Subcutaneous adipose tissue (tissue), 4 donors: ENCODE results near the gene FREM2. TPM values are rescaled to one million over a fixed set of nuclear protein-coding genes. Genes with fewer than 3 reads are reported as not detected.

Experiments used
- CTCF ChIP-seq: fragments of 450-650 bp; IDR thresholded peaks from one replicate; pipeline ENCODE4 v1.5.1; 2016; ENCODE audit warnings: low read depth, mild to moderate bottlenecking, control low read depth, antibody characterized with exemption, moderate library complexity
- total RNA-seq, 4 donors: library from RNA; depleted of rRNA; stranded (reverse); fragments of >200 nt; gene quantifications; one replicate each; pipeline ENCODE4 v1.1.0, GENCODE V29; 2016

The FREM2 gene
- total RNA-seq, 4 donors from 2014 or later, result under 0.01 to 2.9 (median 0.09) TPM

- no peak for TF ChIP-seq CTCF
These were observed 43.5 kb downstream of the FREM2 start for GRCh38 chr13:38730332-38730731.

DNA sequence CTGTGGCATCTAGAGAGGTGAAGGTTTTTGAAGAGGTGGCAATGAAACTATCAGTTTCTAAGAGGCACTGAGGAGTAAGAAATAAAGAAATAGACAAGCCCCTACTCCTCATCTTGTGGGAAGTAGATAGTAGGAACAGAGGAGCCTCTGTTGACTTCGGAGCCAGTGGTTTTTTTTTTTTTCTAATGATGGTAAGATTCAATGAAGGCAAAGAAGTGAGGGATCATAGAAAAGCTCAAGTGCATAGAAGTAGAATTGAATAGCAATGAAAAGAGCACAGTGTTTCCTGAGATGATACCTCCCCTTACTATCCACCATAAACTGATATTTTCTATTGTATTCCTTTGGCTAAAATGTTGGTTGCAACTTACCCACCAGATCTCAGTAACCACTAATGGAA, 46.3 kb downstream of the FREM2 start:
- TF ChIP-seq CTCF, result no peak

GRCh38 chr13:38735665-38736440, 49.0 kb downstream of the FREM2 start:
- TF ChIP-seq CTCF, result no peak

- TF ChIP-seq CTCF, result no peak
These were observed 56.6 kb downstream of the FREM2 start for GRCh38 chr13:38743466-38743865.

DNA sequence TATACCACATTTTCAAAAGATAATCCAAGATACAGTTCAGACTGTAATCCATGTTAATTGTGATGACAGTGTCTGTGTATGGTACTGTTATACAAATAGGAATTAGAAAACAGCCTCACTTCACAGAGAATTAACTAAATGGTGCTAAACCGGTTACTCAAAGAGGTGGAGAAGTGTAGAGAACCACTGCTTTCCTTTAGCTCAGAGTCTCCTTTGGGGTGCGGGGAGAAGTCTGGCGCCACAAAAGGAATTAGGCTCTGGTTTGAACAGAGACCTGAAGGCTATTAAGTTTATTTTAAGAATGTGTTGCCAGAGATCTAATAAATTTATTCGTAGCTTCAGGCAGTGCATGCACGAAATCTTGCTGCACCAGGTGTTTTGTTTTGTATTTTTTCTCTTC, 65.8 kb downstream of the FREM2 start:
- no peak for TF ChIP-seq CTCF

DNA sequence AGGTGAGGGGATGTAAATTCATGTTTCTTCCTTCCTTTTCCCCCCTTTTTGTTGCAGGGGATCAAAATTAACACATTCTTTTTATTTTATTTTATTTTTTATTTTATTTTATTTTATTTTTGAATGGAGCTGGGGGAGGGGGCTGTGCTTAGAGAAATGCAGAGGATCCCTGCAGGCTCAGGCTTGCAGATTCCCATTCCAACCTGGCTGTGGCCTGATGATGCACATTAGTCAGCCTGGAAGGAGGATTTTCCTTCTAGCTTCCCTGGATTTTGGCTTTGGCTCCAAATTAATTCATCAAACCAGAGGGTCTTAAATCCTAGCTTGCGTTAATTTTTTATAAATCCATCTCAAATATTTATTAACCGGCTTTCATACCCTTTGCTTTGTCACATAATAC, 67.0 kb downstream of the FREM2 start:
- no peak for TF ChIP-seq CTCF

DNA sequence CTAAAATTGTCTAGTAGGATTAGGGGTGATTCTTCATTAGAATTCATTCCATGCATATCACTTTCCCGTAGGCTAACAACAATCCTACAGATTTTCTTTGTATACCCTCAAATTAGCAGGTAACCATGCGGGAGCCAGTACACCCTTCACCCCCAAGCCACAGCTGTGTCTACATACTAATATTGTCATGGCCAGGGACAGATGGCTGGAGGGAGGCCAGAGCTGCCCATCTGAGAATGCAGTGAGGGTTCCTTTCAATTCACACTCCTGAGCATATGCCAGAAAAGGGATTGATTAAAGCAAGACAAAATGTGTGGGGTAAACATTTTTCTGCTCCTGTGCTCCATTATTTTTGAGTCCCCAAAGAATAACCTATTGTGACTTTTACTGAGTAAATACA, 68.9 kb downstream of the FREM2 start:
- no peak for TF ChIP-seq CTCF
